GM10248 (cell line): ENCODE measurements around the gene HOMER2.

ENCODE experiments used
- CTCF ChIA-PET: fragments of 300-600 bp; sonication (Branson Sonifier 250); formaldehyde crosslinking; extraction: SDS; loops from one replicate; lab custom pipeline; 2021; ENCODE audit warnings: antibody characterized with exemption; lab: Yijun Ruan, JAX
- POLR2A ChIA-PET: fragments of 350-650 bp; sonication (Branson Sonifier 250); formaldehyde crosslinking; extraction: SDS; loops from one replicate; lab custom pipeline; 2020; ENCODE audit warnings: antibody characterized with exemption; lab: Yijun Ruan, JAX
- DNase-seq: peaks from one replicate; pipeline ENCODE4 v3.0.0; 2012; ENCODE audit errors: extremely low spot score
- CTCF ChIP-seq: IDR thresholded peaks from 2 replicates; pipeline ENCODE4 v1.5.1; 2012; ENCODE audit warnings: mild to moderate bottlenecking, low read depth; ENCODE audit errors: extremely low read depth, missing control alignments, control extremely low read depth

Gene HOMER2

GRCh38 chr15:82918607-82919230 is 33.8 kb downstream of the HOMER2 start:
- ChIA-PET CTCF (no interaction called here), POLR2A (no interaction called here)
- TF ChIP-seq CTCF, result no peak
- no peak for DNase-seq

- POLR2A ChIA-PET, result no interaction called here
- no peak for TF ChIP-seq CTCF
- CTCF ChIA-PET, result no interaction called here
- no peak for DNase-seq
These were observed 34.4 kb downstream of the HOMER2 start for GRCh38 chr15:82918162-82918561.

GRCh38 chr15:82917249-82917648 is 35.3 kb downstream of the HOMER2 start:
- ChIA-PET CTCF (no interaction called here), POLR2A (interaction anchor here (0.6 kb wide), 1 partner anchor 267 kb away, joined by 3 read pairs; no protein-coding TSS in a partner anchor)
- TF ChIP-seq CTCF, result no peak
- DNase-seq, result no peak

GRCh38 chr15:82916161-82916952 is 36.2 kb downstream of the HOMER2 start:
- CTCF ChIA-PET, result interaction anchor here (1.4 kb wide), 1 partner anchor 18 kb away, joined by 3 read pairs; no protein-coding TSS in a partner anchor
- no peak for TF ChIP-seq CTCF
- POLR2A ChIA-PET, result interaction anchor here (0.6 kb wide), 1 partner anchor 266 kb away, joined by 3 read pairs; no protein-coding TSS in a partner anchor
- DNase-seq, result no peak

- DNase-seq, result no peak
- CTCF ChIA-PET, result no interaction called here
- TF ChIP-seq CTCF, result no peak
- POLR2A ChIA-PET, result no interaction called here
These were observed 38.1 kb downstream of the HOMER2 start for GRCh38 chr15:82914396-82914795.

- ChIA-PET CTCF (interaction anchor here (0.8 to 1.3 kb wide), 2 partner anchors 12 to 14 kb away, joined by 3 to 5 read pairs; no protein-coding TSS in a partner anchor), POLR2A (no interaction called here)
- no peak for DNase-seq
- TF ChIP-seq CTCF, result no peak
These were observed 41.1 kb downstream of the HOMER2 start for GRCh38 chr15:82911458-82911857.
